ENCODE data around the gene IL17RC.
"Not testable (repeated sequence)": the region's sequence is repeated elsewhere in the genome, so short reads cannot be mapped to it uniquely, and the experiment has no call there.

GRCh38 chr3:9895715-9896114 is 21.2 kb upstream of the IL17RC start:
- not testable (repeated sequence) for TF ChIP-seq POLR2A, CTCF (IDR thresholded peaks at IDR 0.05)
